ENCODE measurements around the gene STMN3. TPM values are rescaled to one million over a fixed set of nuclear protein-coding genes. Genes with fewer than 3 reads are reported as not detected.
A peak's percentile ranks its signal among the peaks of the same experiment; 100 is the strongest.

The STMN3 gene
- total RNA-seq, 1 experiment from 2014 or later: 27.9 TPM

- BruUV-seq (replicated peaks): no TSS peak
- H3K4me1 ChIP-seq: peaks cover 35% of the 10 kb centered on the region
- intact Hi-C loops (cut with micrococcal nuclease; ENCODE audit: unreplicated experiment): no loop called here
- ChIA-PET CTCF (no interaction called here), POLR2A (no interaction called here)
- H3K27me3 ChIP-seq (replicated peaks; ENCODE audit: control insufficient read depth, insufficient read depth, low read length): no peaks in the 10 kb centered on the region
- H3K4me1 Mint-ChIP-seq (ENCODE audit: low read depth, unreplicated experiment): no peaks in the 10 kb centered on the region
- peaks cover 76% of the 10 kb centered on the region for H3K36me3 Mint-ChIP-seq (ENCODE audit: insufficient read depth, unreplicated experiment)
- H3K9me3 ChIP-seq: no peaks in the 10 kb centered on the region
- no peak overlapping the region for H3K4me3 ChIP-seq (ENCODE audit: low read depth, low read length)
- H3K4me3 Mint-ChIP-seq (ENCODE audit: unreplicated experiment): no peak overlapping the region
- no peaks in the 10 kb centered on the region for H3K36me3 ChIP-seq (ENCODE audit: control insufficient read depth, insufficient read depth, low read length)
- H3K27me3 Mint-ChIP-seq (ENCODE audit: insufficient read depth, unreplicated experiment): no peaks in the 10 kb centered on the region
- no peaks in the 10 kb centered on the region for H3K9me3 Mint-ChIP-seq (ENCODE audit: unreplicated experiment)
- H3K27ac Mint-ChIP-seq (ENCODE audit: unreplicated experiment): peak overlapping the region; percentile 67
- TF ChIP-seq CTCF (IDR thresholded peaks at IDR 0.05; ENCODE audit: insufficient read depth in 1 of 2, low read depth in 1 of 2, low read length in 1 of 2, severe bottlenecking in 1 of 2, unreplicated experiment in 1 of 2): no peak
- no peak for DNase-seq
These were observed 32.2 kb upstream of the STMN3 start for GRCh38 chr20:63685269-63686026.

GRCh38 chr20:63682384-63683139, 29.3 kb upstream of the STMN3 start:
- peak overlapping the region; percentile 63 for H3K27ac Mint-ChIP-seq (ENCODE audit: unreplicated experiment)
- H3K4me1 ChIP-seq: peaks cover 34% of the 10 kb centered on the region

More at GRCh38 chr20:63682384-63683139, 29.3 kb upstream of the STMN3 start:
- TF ChIP-seq CTCF (IDR thresholded peaks at IDR 0.05; ENCODE audit: insufficient read depth in 1 of 2, low read depth in 1 of 2, low read length in 1 of 2, severe bottlenecking in 1 of 2, unreplicated experiment in 1 of 2): no peak
- DNase-seq: peak in 1 of 2 experiments; percentile 93
- Histone ChIP-seq H3K9me3 (no peaks in the 10 kb centered on the region), H3K27me3 (replicated peaks; ENCODE audit: control insufficient read depth, insufficient read depth, low read length) (no peaks in the 10 kb centered on the region), H3K4me3 (ENCODE audit: low read depth, low read length) (no peak overlapping the region), H3K36me3 (ENCODE audit: control insufficient read depth, insufficient read depth, low read length) (no peaks in the 10 kb centered on the region)
- CTCF ChIA-PET: no interaction called here
- POLR2A ChIA-PET: interaction anchor here (0.7 kb wide), 1 partner anchor 199 kb away, joined by 3 read pairs; no protein-coding TSS in a partner anchor
- BruUV-seq (replicated peaks): no TSS peak
- intact Hi-C loops (cut with micrococcal nuclease; ENCODE audit: unreplicated experiment): no loop called here
- H3K36me3 Mint-ChIP-seq (ENCODE audit: insufficient read depth, unreplicated experiment): peaks cover 60% of the 10 kb centered on the region
- H3K9me3 Mint-ChIP-seq (ENCODE audit: unreplicated experiment): no peaks in the 10 kb centered on the region
- no peaks in the 10 kb centered on the region for H3K27me3 Mint-ChIP-seq (ENCODE audit: insufficient read depth, unreplicated experiment)
- H3K4me3 Mint-ChIP-seq (ENCODE audit: unreplicated experiment): peak overlapping the region; percentile 8
- no peaks in the 10 kb centered on the region for H3K4me1 Mint-ChIP-seq (ENCODE audit: low read depth, unreplicated experiment)

All from Caco-2 (cell line).